Skeletal muscle tissue (tissue), 4 donors: ENCODE data around the gene ZNF189. TPM values are rescaled to one million over a fixed set of nuclear protein-coding genes. Genes with fewer than 3 reads are reported as not detected.

Experiments
- H3K27ac ChIP-seq: one replicate; pipeline ENCODE4 v1.7.0; 2013; ENCODE audit warnings: mild to moderate bottlenecking, low read depth, low read length, inconsistent platforms
- H3K27me3 ChIP-seq, 3 donors: one replicate each; pipeline ENCODE4 v1.7.0; 2013; ENCODE audit warnings: low read length in 3 of 3; ENCODE audit not compliant: control insufficient read depth in 3 of 3, insufficient read depth in 3 of 3
- H3K36me3 ChIP-seq, 3 donors: one replicate each; pipeline ENCODE4 v1.7.0; 2013; ENCODE audit warnings: low read length in 3 of 3; ENCODE audit not compliant: control insufficient read depth in 3 of 3, insufficient read depth in 3 of 3
- H3K4me1 ChIP-seq, 3 donors: one replicate each; pipeline ENCODE4 v1.7.0; 2013; ENCODE audit warnings: low read length in 3 of 3, mild to moderate bottlenecking in 3 of 3; ENCODE audit not compliant: control insufficient read depth in 3 of 3, insufficient read depth in 3 of 3
- H3K4me3 ChIP-seq, 3 donors: one replicate each; pipeline ENCODE4 v1.7.0; 2013; ENCODE audit warnings: low read length in 3 of 3
- H3K9ac ChIP-seq, 3 donors: one replicate each; pipeline ENCODE4 v1.7.0; 2013; ENCODE audit warnings: low read length in 3 of 3, mild to moderate bottlenecking in 3 of 3, moderate library complexity in 2 of 3, low read depth in 1 of 3
- H3K9me3 ChIP-seq, 3 donors: one replicate each; pipeline ENCODE4 v1.7.0; 2013; ENCODE audit warnings: low read length in 3 of 3; ENCODE audit not compliant: control insufficient read depth in 3 of 3
- total RNA-seq: library from RNA; depleted of rRNA; stranded (reverse); fragments of >200 nt; gene quantifications from one replicate; pipeline ENCODE4 v1.2.3, GENCODE V29; 2014
- donor health status: Osteomylitis.

The ZNF189 gene
- 28.7 TPM for total RNA-seq

DNA sequence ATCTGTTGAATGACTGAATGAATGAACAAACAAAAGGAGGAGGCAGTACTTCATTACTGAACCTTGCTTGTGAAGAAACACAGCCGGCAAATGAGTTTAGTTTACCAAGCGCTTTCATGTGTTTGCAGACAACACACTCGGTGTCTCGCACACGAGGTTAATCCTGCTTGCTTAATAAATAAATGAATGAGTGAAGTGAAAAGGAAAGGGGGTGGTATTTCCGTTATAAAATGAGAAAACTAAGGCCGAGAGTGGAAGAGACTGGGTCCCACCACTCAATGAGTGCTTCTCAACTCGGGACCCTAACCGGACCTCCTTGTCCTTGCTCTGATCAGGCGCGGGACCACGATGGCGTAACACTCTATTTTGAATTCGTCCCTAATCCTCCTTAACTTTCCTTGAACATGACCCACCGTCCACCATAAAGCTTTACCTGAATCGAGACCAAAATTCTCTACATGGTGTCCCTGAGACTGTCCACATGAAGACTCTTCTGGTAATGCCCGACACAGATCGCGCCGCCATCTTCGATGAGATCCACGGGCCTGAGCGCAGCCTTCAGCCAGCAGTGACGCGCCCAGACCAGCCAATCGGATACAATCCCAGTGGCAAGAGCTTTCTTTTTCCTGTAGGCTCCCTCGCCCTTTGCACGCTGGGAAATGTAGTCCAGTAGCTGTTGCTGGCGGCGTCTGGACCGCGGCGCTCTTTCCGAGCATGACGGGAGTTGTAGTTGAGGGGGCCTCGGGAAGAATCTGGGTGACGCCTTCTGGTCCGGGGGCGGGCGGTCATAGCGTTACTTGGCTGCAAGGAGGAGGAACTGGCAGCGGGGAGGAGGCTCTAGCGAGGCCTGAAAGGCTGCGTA lies at the start of gene ZNF189, which contains the start of gene MRPL50:
Gene ZNF189, plus strand, starts transcription at position 784 of the 862 bp plus-strand sequence. CDS start 306 bp downstream, outside the sequence.
Gene MRPL50, minus strand, starts transcription at position 551 of the 862 bp plus-strand sequence. Its CDS starts 26 bp downstream, at position 525.
- peak within 1 kb of the TSS; percentile 85 to 98 (median 91) for H3K9ac ChIP-seq
- peaks cover 10 to 26% (median 20%) of the 10 kb centered on the region in 3 donors for H3K4me1 ChIP-seq
- no peaks in the 10 kb centered on the region for H3K27me3 ChIP-seq
- no peaks in the 10 kb centered on the region for H3K9me3 ChIP-seq
- peak within 1 kb of the TSS; percentile 76 to 98 (median 90) for H3K4me3 ChIP-seq
- peak within 1 kb of the TSS; percentile 89 for H3K27ac ChIP-seq
- peaks cover 19 to 31% (median 29%) of the 10 kb centered on the region in 3 donors for H3K36me3 ChIP-seq

DNA sequence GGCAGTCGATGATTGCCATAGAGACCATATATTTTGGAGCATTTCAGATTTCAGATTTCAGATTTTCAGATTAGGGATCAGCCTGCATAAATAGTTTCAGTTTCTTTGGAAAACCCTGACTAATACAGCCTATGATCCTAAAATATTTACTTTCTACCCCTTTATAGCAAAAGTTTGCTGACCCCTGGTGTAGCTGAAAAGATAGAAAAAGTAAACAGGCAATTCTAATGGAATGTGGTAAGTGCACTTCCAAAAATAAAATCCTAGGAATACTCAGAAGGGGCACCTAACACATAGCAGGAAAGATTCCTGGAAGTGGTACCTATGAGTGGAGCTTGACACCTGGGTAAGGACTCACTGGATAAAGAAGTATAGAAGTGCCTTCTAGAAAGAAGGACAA lies 48.4 kb upstream of the ZNF189 start:
- Histone ChIP-seq H3K27ac (no peak overlapping the region), H3K27me3 (peaks cover 0 to 2% (median 0%) of the 10 kb centered on the region in 3 donors), H3K9me3 (no peaks in the 10 kb centered on the region), H3K36me3 (no peaks in the 10 kb centered on the region), H3K4me1 (no peaks in the 10 kb centered on the region), H3K9ac (no peak overlapping the region), H3K4me3 (no peak overlapping the region)

DNA sequence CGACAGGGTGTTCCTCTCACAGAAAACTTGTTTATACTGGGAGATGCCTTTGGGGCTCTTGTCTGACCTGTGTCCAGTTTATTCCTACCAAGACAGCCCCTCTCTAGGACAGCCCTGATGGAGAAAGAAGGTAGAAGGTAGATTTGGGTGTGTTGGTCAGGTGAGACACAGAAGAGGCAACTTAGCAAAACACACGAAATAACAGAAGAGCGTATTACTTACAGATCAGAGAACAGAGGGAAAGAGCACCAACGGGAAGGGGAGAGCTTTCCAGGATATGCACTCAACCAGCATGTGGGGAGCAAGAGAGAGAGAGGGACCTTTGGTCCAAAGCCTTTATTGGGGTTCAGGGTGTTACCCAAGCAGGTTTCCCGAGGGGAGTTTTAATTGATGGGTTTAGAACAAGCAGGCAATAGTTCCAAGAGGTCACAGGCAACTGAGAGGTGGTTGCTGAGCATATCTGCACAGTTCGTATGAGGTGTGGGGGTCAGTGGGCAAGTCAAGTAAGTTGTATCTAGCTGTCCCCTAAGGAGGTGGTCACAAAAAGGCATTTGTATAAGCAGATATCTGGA lies 45.7 kb upstream of the ZNF189 start:
- Histone ChIP-seq H3K4me3 (no peak overlapping the region), H3K9ac (no peak overlapping the region), H3K27me3 (no peaks in the 10 kb centered on the region), H3K36me3 (no peaks in the 10 kb centered on the region), H3K9me3 (no peaks in the 10 kb centered on the region), H3K27ac (no peak overlapping the region), H3K4me1 (no peaks in the 10 kb centered on the region)

DNA sequence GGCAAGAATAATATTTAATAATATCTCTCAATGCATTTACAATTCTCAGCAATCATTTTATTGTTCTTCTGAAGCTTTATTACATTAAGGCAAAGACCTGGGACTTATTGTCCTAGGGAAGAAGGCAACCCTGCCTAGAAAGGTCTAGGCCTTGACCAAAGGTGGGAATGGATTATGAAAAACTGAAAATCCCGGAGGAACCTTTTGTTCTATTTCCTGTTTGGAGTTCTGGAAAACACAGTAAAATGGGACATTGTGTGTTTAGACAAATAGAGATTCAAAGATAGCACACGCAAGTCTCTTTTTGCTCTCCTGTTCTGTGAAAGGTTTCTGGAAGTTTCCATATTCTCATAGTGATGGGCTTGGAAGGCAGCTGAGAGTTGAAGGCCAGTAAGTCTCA lies 45.0 kb upstream of the ZNF189 start:
- H3K9me3 ChIP-seq, result no peaks in the 10 kb centered on the region

DNA sequence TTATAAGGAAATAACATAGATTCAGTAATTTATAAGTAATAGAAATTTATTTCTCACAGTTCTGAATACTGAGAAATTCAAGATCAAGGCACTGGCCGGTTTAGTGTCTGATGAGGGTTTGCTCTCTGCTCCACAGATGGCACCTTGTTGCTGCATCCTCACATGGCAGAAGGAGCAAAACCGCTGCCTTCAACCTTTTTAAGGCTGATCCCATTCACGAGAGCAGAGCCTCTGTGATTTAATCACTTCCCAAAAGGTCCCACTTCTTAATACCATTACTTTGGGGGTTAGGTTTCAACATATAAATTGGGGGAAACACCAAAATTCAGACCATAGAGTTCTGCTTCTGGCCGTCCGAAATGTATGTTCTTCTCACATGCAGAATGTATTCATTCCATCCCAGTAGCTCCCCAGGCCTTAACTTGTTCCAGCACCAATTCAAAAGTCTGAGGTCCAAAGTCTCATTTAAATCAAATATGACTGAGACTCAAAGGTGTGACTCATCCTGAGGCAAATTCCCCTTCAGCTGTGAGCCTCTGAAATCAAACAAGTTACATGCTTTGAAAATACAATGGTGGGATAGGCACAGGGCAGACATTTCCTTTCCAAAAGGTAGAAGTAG lies 44.4 kb upstream of the ZNF189 start:
- no peaks in the 10 kb centered on the region for H3K4me1 ChIP-seq
- no peak overlapping the region for H3K27ac ChIP-seq
- H3K9ac ChIP-seq, result no peak overlapping the region
- H3K27me3 ChIP-seq, result no peaks in the 10 kb centered on the region
- no peaks in the 10 kb centered on the region for H3K36me3 ChIP-seq
- no peak overlapping the region for H3K4me3 ChIP-seq
- no peaks in the 10 kb centered on the region for H3K9me3 ChIP-seq

More for the DNA sequence above, 45.0 kb upstream of the ZNF189 start:
- Histone ChIP-seq H3K4me3 (no peak overlapping the region), H3K9ac (no peak overlapping the region), H3K27ac (no peak overlapping the region), H3K27me3 (no peaks in the 10 kb centered on the region), H3K4me1 (no peaks in the 10 kb centered on the region), H3K36me3 (no peaks in the 10 kb centered on the region)

DNA sequence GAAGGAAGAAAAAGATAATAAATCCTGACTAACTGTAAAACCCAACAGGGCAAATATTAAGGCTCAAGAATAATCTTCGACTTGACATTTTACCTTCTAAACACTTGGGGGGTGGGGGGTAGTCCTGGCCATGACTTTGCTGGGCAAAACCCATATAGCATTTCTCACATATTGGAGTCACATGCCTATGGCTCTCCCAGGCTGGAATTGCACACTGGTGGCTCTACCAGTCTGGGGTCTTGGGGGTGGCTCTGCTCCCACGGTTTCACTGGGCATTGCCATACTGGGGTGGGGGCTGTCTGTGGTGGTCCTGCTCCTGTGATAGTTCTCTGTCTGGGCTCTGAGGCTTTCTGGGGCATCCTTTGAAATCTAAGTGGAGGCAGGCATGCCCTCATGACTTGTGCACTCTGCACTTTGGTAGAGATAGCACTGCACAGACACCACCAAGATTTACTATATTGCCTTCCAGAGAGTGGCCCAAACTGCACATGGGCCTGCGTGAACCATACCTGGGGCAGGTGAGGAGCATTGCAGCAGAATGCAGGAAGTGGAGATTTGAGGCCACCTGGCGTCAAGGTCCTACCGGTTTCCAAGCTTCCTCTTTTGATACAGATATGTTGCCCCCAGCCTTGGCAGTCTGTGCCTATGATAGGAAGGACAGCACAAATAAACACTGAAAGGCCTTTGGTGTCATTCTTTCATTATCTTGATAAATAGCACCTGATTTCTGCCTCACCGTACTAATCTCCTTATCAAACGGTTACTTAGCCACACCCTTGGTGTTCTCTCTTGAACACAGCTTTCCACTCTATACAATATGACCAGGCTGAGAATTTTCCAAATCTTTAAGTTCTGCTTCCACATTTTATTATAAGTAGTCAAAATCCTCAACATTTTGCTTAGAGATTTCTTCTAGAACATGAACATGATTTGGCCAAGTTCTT lies 43.6 kb upstream of the ZNF189 start:
- Histone ChIP-seq H3K27me3 (no peaks in the 10 kb centered on the region), H3K27ac (no peak overlapping the region), H3K9ac (no peak overlapping the region), H3K36me3 (no peaks in the 10 kb centered on the region), H3K4me1 (no peaks in the 10 kb centered on the region), H3K9me3 (no peaks in the 10 kb centered on the region), H3K4me3 (no peak overlapping the region)

DNA sequence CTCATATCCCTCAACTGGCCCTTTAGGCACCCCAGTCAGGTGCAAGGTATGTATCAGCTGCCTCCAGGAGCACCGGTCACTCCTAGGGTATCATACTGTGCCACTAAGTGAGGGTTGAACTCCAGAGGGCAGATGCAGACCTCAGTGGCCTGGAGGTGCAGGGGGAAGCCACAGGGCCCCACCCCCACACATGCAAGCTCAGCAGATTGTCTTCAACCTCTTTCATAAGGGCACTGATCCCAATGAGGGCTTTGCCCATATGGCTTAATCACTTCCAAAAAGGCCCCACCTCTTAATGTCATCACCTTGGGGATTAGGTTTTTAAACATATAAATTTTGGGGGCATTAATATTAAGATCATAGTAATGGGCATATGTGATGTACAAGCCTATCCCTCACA lies 42.0 kb upstream of the ZNF189 start:
- Histone ChIP-seq H3K27ac (no peak overlapping the region), H3K4me3 (no peak overlapping the region)

DNA sequence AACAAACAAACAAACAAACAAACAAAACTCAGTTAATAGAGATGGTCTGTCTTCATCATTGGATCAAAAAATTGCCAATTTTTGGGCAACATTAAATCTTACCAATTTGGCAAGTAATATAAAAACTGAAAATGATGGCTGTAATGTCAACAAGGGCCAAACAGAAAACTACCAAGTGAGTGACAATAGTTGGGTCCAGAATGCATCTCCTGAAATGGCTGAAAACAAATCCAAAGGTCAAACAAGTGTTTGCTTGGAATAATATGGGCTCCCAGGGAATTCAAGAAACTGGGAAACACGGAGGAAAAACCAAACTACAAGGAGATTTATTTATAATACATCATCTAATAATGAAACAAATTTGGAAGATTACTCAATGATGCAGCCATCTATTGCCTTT lies 39.0 kb upstream of the ZNF189 start:
- Histone ChIP-seq H3K9ac (no peak overlapping the region), H3K27me3 (no peaks in the 10 kb centered on the region), H3K36me3 (peaks cover 0 to 4% (median 0%) of the 10 kb centered on the region in 3 donors), H3K4me1 (no peaks in the 10 kb centered on the region), H3K27ac (no peak overlapping the region), H3K9me3 (no peaks in the 10 kb centered on the region), H3K4me3 (no peak overlapping the region)

More for the DNA sequence above, 42.0 kb upstream of the ZNF189 start:
- Histone ChIP-seq H3K27me3 (no peaks in the 10 kb centered on the region), H3K36me3 (no peaks in the 10 kb centered on the region), H3K9me3 (no peaks in the 10 kb centered on the region), H3K4me1 (no peaks in the 10 kb centered on the region), H3K9ac (no peak overlapping the region)

DNA sequence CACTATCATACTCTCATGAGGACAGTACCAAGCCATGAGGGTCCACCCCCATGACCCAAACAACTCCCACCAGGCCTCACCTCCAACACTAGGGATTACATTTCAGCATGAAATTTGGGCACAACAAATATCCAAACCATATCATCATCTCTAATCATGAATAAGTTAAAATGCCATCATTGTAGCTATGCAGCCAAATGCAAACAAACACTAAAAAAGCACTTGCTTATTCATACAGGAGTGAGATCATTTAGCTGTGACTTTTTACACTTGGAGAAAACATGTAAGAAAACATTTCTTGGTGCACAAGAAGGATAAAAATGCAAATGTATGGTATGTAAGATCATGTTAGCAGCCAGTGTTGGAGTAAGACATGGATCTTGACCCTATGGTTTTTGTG lies 38.0 kb upstream of the ZNF189 start:
- no peak overlapping the region for H3K27ac ChIP-seq
- no peaks in the 10 kb centered on the region for H3K27me3 ChIP-seq
- H3K4me3 ChIP-seq, result no peak overlapping the region
- H3K4me1 ChIP-seq, result no peaks in the 10 kb centered on the region
- no peak overlapping the region for H3K9ac ChIP-seq
- no peaks in the 10 kb centered on the region for H3K9me3 ChIP-seq
- peaks cover 0 to 4% (median 0%) of the 10 kb centered on the region in 3 donors for H3K36me3 ChIP-seq
